ENCODE measurements around the gene SH3TC1.
A peak's percentile ranks its signal among the peaks of the same experiment; 100 is the strongest.

The SH3TC1 gene

DNA sequence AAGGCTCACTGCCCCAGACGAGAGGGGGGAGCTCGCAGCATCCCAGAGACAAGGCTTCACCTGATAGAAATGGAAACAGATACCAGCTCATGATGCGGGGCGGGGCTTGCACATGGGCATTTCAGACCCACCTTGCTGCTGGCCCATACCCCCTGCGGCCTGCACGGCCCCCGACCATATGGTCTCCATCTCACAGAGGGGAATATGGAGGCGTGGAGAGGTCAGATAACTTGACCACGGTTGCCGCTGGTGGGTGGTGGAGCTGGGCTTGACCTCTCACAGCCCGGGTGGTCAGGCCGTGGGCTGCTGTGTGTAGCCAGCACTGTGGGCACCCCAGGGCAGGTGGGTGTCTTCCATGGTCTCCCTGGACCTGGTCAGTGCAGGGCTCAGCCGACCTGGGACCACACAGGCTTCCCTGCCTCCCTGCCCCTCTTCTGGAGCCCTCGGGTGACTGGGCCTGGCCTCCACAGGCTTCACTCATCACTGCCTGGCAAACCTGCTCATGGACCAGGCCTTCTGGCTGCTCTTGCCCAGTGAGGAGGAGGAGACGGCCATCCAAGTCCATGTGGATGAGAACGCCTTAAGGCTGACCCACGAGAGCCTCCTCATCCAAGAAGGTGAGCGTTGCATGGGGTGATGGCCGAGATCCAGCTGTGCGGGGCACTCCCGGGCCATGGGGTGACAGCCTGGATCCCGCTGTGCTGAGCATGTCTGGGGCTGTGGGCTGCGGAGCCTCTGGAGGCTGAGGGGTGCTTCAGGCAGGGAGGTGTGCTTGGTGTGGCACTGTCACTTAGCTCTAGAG is 16.8 kb downstream of the SH3TC1 start:
- DNase-seq (ENCODE audit: low spot score): no peak

DNA sequence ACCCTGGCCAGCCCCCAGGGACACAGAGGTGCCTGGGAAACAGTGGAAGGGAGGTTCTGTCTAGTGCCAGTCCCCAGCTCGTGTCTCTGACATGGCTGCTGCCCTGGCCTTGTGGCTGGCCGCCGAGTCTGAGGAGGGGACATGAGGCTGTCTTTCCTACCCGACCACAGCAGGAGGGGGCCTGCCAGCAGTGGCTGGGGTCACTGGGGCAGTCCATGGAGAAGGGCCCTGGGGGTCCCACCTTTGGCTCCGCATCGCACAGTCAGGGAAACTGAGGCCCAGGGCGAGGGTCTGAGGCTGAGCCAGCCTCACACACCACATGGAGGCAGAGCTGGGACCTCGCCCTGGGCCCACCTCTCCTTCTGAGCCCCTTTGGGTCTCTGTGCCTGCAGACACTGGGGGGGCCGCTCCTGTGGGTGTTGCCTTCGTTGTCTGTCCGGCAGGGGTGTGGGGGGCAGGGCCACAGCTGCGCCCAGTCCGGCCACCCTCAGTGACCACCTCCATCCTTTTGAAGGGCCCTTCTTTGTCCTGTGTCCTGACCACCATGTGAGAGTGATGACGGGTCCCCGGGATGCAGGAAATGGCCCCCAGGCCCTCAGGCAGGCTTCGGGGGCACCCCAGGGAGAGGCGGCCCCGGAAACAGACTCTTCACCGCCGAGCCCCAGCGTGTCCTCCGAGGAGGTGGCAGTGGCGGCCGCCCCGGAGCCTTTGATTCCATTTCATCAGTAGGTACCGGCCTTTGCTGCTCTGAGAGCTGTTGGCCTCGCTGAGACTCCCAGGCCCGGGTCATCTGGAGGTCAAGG is 17.6 kb downstream of the SH3TC1 start:
- DNase-seq (ENCODE audit: low spot score): no peak

DNA sequence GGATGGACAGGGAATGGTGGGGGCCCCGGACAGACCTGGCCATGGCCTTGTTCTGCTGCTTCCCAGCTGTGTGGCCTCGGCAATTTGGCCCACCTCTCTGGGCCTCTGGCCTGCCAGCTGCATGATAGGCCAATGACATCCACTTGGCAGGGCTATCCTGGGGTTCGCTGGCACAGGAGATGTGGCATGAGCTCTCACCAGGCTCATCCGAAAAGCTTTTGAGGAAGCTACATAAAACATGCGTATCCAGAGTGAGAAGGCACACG is 18.1 kb downstream of the SH3TC1 start:
- DNase-seq (ENCODE audit: low spot score): no peak

DNA sequence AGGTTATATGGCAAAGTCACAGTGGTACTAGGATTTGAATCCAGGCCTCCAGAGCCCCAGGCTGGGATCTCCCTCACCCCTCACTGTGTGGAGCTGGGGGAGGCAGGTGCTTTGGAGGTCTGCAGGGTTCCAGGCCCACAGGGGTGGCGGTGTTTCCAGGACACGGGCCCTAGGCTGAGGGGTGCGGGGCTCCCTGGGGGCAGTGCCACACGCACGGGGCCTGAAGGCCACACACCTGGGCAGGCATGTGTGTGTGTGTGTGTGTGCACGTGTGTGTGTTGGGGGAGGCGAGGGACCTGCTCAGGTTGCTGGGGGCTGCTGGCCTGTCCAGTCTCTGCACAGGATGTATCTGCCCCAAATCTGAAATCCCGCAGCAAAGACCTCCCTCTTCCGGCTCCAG is 18.8 kb downstream of the SH3TC1 start:
- no peak for DNase-seq (ENCODE audit: low spot score)

DNA sequence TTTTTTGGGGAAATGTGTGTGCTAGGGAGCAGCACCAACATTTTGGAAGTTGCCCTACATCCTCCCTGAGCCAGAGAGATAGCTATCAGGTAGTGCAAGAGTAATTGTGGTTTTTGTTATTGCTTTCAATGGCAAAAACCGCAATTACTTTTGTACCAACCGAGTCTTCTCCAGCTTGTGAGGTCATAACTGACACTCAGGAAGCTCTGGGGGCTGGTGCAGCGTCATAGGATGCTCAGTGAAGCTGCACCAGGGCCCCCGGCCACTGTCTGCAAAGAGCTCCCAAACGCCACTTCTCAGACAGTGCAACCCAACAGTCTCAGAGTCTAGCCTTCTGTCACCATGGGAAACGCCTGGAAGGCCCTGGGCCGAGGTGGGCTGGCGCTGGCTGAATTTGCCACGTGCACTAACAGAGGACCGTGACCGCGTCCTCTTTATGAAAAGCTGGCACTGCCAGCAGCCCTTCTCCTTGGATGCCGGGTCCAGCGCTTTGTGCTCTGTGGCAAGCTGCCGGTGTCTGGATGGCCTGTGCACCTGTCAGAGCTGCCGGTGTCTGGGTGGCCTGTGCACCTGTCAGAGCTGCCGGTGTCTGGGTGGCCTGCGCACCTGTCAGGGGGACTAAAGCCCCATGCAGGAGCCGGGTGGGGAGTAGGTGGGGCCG is 19.4 kb downstream of the SH3TC1 start:
- DNase-seq (ENCODE audit: low spot score): no peak

DNA sequence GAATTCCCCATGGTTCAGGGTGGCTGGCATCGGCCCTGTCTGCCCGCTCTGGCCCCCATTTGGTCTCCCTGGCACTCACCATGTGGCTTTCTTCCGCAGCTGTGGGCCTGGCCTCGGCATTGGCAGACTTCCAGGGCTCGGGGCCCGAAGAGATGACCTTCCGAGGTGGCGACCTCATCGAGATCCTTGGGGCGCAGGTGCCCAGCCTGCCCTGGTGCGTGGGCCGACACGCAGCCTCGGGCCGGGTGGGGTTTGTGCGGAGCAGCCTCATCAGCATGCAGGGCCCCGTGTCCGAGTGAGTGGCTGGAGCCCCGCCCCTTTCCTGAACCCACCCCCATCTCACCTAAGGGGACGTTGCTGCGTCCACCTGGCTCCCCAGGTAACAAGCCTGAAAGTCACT is 20.1 kb downstream of the SH3TC1 start:
- no peak for DNase-seq (ENCODE audit: low spot score)

DNA sequence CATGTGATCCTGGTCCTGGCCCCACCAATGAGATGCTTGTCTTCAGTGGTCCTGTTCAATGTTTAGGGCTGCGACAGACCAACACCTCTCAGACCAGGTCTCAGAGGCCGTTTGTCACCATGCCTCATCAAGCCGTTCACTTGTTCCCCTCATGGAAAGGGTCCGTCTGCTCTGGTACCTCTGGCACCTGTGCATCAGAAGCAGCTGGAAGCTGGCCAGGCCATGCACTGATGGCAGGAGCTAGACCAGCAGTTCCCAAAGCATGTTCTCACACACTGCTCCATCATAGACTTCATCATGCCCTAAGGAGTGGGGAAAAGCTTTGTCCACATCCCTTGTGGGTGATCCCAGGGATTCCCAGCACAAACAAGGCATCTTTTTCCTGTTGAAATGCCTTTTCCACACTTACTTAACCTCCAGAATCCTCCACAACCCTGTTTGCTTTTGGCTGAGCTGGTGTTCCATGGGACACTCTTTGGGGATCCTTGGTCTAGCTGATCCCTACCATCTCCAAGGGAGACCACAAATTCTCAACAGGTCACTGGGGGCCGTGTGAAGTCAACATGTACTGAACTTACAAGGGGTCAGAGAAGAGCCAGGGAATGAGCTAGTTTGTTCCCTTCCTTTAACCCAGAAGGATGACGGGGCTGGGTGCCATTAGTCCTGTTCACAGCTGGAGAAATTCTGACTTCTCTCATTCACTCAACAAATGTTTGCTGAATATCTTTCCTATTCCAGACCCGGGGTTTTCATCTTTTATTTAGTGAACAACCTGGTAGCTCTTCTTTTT is 21.8 kb downstream of the SH3TC1 start:
- DNase-seq (ENCODE audit: low spot score): no peak

DNA sequence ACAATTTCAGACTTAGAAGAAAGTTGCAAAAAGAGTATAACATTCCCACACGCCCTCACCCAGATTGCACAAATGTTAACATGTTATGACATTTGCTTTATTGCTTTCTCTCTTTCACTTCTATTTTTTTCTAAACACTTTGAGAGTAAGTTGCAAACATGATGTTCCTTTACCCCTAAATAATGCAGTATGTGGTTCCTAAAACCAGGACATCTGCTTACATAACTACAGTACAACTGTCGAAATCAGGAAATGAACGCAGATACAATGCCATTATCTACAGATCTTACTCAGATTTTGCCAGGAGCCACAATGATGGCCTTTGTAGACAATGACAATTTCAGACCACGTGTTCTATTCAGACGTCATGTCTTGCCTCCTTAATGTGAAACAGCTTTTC is 22.4 kb downstream of the SH3TC1 start:
- DNase-seq (ENCODE audit: low spot score): peak; percentile 43

DNA sequence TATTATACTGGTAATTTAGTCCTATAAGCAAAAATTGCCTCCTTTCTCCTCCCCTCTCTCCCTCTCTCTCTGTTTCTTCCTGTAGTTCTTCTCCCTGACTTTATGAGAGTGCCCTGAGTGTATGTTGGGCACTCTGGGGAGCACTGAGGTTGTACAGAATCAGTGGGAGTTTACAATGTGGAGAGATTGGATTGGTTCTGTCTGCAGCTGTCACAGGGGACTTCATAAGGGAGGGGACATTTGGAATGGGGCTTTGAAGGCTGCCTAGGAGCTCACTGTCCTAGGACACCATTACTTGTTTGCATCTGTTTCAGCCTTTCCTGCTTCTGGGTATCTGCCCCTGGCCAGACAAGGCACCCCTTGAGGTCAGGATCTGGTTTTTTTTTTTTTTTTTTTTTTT is 22.9 kb downstream of the SH3TC1 start:
- DNase-seq (ENCODE audit: low spot score): no peak

DNA sequence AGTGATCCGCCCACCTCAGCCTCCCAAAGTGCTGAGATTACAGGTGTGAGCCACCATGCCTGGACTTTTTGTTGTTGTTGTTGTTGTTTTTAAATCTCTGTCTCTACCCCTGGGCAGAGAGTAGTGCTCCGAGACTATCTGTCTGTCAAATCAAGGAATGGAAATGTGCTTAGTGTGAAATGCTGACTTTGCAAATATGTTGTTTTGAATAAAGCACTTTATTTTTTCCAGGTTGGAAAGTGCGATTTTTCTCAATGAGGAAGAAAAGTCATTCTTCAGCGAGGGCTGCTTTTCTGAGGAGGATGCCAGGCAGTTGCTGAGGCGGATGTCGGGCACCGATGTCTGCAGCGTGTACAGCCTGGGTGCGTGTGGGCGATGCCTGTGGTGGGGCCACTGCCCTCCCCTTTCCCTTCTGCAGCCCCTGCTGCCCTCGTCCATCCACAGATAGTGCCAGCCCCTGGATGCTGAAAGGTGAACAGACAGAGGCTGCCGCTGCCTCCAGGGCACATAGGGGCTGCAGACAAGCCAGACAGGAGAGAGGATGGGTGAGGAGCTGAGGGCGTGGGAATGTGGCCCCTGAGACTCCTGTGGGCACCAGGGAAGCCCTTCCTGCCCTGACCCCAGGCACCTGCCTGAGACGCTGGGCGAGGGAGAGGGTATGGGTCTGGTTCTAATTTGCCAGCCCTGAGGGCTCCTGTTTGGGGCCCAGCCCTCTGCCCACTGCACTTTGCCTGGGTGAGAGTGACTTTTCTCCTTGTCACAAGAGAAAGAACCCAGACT is 23.7 kb downstream of the SH3TC1 start:
- no peak for DNase-seq (ENCODE audit: low spot score)

DNA sequence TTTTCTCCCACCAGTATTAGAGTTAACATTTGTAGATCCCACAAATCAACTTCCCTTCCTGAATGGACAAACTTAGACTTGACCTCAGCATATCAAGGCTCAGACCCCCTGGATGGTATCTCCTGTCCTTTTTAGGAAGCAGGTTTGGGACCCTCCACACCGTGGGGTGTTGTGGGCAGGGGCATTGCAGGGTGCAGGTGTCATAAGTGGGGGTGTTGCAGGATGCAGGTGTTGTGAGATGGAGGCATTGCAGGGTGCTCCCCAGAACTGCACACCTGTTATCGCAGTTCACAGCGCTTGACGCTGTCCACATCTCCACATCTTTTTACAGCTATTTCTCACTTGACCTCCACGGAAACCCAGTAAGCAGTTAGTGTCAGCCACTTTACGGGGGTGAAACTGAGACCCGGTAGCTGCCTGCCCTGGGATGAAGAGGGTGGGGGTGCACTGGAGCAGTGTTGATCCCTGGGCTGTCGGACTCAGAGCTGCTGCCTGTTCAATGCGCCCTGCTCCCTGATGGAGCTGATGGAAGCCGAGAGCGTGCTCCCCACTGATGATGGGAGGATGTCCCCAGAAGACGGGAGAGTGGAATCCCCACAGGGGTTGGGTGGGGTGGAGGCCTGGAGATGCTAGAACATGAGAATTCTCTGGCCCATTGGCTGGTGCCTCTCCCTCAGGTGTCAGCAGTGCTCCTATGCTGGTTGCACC is 25.3 kb downstream of the SH3TC1 start:
- DNase-seq (ENCODE audit: low spot score): no peak

DNA sequence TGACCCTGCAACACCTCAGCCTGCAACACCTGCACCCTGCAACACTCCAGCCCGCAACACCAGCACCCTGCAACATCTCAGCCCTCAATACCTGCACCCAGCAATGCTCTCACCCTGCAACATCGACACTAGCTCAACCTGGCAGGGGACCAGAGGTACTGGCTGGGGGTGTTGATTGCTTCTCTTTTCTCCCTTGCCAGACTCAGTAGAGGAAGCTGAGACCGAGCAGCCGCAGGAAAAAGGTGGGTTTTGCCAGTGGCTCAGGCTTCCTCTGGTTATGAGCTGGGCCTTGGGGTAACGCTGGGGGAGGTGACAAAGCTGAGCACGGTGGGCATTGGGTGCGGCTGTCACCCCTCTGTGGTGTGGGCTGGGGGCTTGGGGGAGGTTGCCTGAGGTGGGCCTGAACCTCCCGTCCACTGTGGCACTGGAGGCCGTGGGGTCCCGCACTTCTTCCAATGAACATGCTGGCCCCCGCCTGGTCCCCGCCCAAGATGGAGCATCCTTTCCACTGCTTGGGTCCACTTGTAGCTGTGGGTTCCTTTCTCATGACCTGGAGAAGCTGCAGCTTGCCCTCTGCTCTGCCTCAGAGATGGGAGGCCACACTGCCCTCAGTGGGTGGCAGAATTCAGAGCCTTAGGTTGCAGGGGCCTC is 26.0 kb downstream of the SH3TC1 start:
- DNase-seq (ENCODE audit: low spot score): no peak

DNA sequence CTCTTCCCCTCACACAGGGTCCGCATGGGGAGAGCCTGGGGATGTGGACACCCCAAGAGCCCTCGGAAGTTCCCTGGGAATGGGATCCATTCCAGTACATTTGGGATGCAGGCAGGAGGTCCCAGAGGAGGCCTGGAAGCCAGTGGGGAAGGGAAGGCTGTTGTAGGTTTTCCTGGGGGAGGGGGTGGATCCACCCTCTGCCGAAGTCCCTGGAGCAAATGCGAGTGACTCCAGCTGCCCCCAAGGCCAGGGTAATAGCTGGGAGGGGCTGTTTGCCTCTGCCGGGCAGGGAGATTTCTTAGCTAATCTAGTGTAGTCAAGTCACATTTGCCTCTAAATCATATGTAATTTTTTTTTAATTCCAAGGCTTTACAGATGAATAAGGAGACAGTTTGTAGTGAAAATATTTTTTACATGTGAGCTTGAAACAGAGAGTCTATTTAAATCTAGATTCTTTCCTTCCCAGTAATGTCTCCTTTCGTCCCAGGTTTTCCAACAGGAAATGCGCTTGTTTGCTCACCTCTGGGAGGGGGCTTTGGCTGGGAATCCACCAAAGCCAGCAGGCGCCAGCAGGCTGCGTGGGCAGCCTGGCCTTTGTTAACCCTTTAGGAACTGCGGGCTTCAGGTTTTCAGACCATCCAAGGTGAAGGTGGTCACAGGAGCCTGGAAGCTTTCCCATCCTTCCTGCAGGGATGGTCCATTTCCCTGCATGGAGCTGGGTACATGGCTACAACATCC is 26.8 kb downstream of the SH3TC1 start:
- DNase-seq (ENCODE audit: low spot score): no peak

DNA sequence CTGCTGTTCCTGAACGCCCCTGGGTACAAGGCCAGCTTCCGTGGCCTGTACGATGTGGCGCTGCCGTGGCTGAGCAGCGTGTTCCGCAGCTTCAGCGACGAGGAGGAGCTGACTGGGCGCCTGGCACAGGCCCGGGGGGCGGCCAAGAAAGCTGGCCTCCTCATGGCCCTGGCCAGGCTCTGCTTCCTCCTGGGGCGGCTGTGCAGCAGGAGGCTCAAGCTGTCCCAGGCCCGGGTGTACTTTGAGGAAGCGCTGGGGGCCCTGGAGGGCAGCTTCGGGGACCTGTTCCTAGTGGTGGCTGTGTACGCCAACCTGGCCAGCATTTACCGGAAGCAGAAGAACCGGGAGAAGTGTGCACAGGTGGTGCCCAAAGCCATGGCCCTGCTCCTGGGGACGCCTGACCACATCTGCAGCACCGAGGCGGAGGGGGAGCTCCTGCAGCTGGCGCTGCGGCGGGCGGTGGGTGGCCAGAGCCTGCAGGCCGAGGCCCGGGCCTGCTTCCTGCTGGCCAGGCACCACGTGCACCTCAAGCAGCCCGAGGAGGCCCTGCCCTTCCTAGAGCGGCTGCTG is 28.2 kb downstream of the SH3TC1 start:
- DNase-seq (ENCODE audit: low spot score): no peak

DNA sequence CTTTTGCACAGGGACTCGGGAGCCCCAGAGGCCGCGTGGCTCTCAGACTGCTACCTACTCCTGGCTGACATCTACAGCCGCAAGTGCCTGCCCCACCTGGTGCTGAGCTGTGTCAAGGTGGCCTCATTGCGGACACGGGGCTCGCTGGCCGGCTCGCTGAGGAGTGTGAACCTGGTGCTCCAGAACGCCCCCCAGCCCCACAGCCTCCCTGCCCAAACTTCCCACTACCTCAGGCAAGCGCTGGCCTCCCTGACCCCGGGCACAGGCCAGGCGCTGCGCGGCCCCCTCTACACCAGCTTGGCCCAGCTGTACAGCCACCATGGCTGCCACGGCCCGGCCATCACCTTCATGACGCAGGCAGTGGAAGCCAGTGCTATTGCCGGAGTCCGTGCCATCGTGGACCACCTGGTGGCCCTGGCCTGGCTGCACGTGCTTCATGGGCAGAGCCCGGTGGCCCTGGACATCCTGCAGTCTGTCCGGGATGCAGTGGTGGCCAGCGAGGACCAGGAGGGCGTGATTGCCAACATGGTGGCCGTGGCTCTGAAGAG is 28.8 kb downstream of the SH3TC1 start:
- no peak for DNase-seq (ENCODE audit: low spot score)

DNA sequence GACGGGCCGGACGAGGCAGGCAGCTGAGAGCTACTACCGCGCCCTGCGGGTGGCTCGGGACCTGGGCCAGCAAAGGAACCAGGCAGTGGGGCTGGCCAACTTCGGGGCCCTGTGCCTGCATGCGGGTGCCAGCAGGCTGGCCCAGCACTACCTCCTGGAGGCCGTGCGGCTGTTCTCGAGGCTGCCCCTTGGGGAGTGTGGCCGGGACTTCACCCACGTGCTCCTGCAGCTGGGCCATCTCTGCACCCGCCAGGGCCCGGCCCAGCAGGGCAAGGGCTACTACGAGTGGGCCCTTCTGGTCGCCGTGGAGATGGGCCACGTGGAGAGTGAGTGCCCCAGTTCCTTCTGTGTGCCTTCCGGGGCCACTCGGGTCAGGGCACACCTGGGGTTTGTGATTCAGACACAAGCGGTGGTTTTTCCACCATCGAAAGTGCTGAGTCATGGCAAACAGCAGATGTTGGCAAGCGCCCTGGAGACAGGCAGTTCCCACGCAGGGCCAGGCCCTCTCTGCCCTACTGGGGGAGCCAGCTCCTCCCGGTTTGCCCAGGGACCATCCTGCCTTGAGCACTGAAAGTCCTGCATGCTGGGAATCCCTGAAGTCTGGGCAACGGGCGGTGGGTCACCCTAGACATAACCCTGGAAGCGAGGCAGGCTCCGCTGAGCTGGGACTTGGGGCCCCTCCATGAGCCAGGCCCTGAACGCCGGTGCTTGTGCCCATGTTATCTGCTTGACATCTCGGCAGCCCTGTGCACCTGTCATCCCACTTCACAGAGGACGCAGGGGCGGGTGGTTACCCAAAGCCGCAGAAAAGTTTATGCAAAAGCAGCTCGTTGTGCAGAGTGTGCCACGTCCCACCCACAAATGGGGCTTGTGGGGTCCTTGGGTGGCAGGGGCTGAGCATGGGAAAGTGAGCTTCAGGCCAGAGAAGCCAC is 29.5 kb downstream of the SH3TC1 start:
- peak; percentile 59 for DNase-seq (ENCODE audit: low spot score)

DNA sequence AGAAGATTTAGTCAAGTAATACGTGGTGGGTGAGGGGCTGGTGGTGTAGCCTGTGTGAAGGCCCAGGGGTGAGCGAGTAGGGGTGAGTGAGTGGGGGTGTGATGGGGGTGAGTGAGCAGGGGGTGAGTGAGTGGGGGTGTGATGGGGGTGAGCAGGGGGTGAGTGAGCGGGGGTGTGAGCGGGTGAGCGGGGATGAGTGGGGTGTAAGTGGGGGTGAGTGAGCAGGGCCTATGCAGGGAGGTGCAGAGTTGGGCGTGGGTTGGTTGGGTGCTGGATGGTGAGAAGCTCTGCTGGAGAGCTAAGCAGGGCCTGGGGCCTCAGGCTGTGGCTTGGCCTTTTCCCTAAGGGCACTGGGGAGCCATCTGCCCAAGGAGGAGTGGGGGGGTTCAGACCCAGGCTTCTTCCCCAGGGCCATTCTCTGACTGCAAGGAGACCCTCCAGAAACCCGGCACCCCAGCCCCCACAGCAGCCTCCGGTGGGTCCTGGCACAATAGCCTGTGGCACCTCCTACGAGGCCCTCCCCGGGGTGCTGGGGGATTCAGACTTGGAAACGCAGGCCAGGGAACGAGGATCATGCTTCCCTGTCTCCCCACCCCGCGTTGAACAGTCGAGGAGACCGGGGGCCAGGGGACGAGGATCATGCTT is 30.4 kb downstream of the SH3TC1 start:
- no peak for DNase-seq (ENCODE audit: low spot score)

Measured in putamen (tissue), 1 donor.